H1 (cell line): ENCODE measurements around the gene NUP210. TPM values are rescaled to one million over a fixed set of nuclear protein-coding genes. Genes with fewer than 3 reads are reported as not detected.

ENCODE experiments used
- CTCF ChIA-PET: fragments of 300-600 bp; sonication (Branson Sonifier 250); formaldehyde crosslinking; loops from one replicate; lab custom pipeline; 2021; ENCODE audit not compliant: partially characterized antibody; lab: Charles Lee
- POLR2A ChIA-PET: fragments of 300-600 bp; sonication (Branson Sonifier 250); formaldehyde crosslinking; loops from one replicate; lab custom pipeline; 2021; ENCODE audit warnings: inconsistent platforms; ENCODE audit not compliant: partially characterized antibody; lab: Charles Lee
- DNase-seq, 2 experiments: peaks; one replicate each; pipeline versions ENCODE4 v3.0.0 to v3.0.0-alpha.2; 2010 to 2022; ENCODE audit warnings: low spot score in 2 of 2, low read depth in 1 of 2, mixed read lengths in 1 of 2
- FAIRE-seq: peaks from 2 replicates; lab custom pipeline; 2011; peaks lifted over from hg19 to GRCh38; lab: Jason Lieb, UNC
- H2AFZ ChIP-seq: 2 replicates; pipeline ENCODE4 v1.8.1; 2012; ENCODE audit warnings: low read length, inconsistent platforms
- H2AK5ac ChIP-seq: 2 replicates; pipeline ENCODE4 v1.6.1; 2013; ENCODE audit warnings: low read depth, low read length
- H2BK120ac ChIP-seq: replicated peaks from 2 replicates; pipeline ENCODE3; 2013; ENCODE audit warnings: low read depth, low read length, inconsistent platforms
- H2BK12ac ChIP-seq: 2 replicates; pipeline ENCODE4 v1.6.1; 2013; ENCODE audit warnings: low read depth, low read length
- H2BK15ac ChIP-seq: 2 replicates; pipeline ENCODE4 v1.6.1; 2013; ENCODE audit warnings: low read length
- H2BK20ac ChIP-seq: 2 replicates; pipeline ENCODE4 v1.6.1; 2013; ENCODE audit warnings: low read length
- H2BK5ac ChIP-seq: 2 replicates; pipeline ENCODE4 v1.6.1; 2013; ENCODE audit warnings: low read depth, low read length
- H3K14ac ChIP-seq: 2 replicates; pipeline ENCODE4 v1.6.1; 2013; ENCODE audit warnings: inconsistent platforms; ENCODE audit not compliant: insufficient read length
- H3K18ac ChIP-seq: 2 replicates; pipeline ENCODE4 v1.6.1; 2013; ENCODE audit warnings: low read length; ENCODE audit errors: extremely low read depth
- H3K23ac ChIP-seq: 2 replicates; pipeline ENCODE4 v1.6.1; 2013; ENCODE audit warnings: inconsistent platforms; ENCODE audit not compliant: insufficient read length
- H3K23me2 ChIP-seq: 2 replicates; pipeline ENCODE4 v1.6.1; 2013; ENCODE audit warnings: low read depth, low read length
- H3K27ac ChIP-seq: 2 replicates; pipeline ENCODE4 v1.6.1; 2011; ENCODE audit warnings: low read depth, low read length, inconsistent platforms
- H3K27me3 ChIP-seq, 4 experiments: replicated peaks in 1 of 4; 1 replicate in 1 of 4; 2 replicates in 3 of 4; pipeline versions ENCODE4 v1.6.1 to v1.8.1; 2011 to 2013; ENCODE audit warnings: low read length in 3 of 4, mild to moderate bottlenecking in 3 of 4, inconsistent platforms in 2 of 4, mixed read lengths in 2 of 4, moderate library complexity in 1 of 4; ENCODE audit not compliant: control insufficient read depth in 3 of 4, insufficient read depth in 3 of 4; ENCODE audit errors: extremely low read depth in 1 of 4
- H3K36me3 ChIP-seq, 4 experiments: 2 replicates each; pipeline versions ENCODE4 v1.6.1 to v1.8.1; 2011 to 2013; ENCODE audit warnings: mild to moderate bottlenecking in 4 of 4, low read length in 3 of 4, moderate library complexity in 2 of 4, control low read depth in 1 of 4, inconsistent platforms in 1 of 4; ENCODE audit not compliant: insufficient read depth in 4 of 4, control insufficient read depth in 2 of 4
- H3K4ac ChIP-seq: replicated peaks from 2 replicates; pipeline ENCODE3; 2013; ENCODE audit warnings: low read length, low read depth, mixed read lengths, inconsistent platforms; ENCODE audit not compliant: insufficient read length
- H3K4me1 ChIP-seq, 4 experiments: replicated peaks in 1 of 4; 1 replicate in 1 of 4; 2 replicates in 3 of 4; pipeline versions ENCODE4 v1.6.1 to v1.8.1; 2011 to 2013; ENCODE audit warnings: low read length in 3 of 4, inconsistent platforms in 2 of 4, mixed read lengths in 1 of 4; ENCODE audit not compliant: insufficient read depth in 4 of 4, control insufficient read depth in 3 of 4
- H3K4me2 ChIP-seq, 2 experiments: 2 replicates each; pipeline versions ENCODE4 v1.6.1 to v1.8.1; 2011 to 2013; ENCODE audit warnings: low read depth in 2 of 2, low read length in 2 of 2, control low read depth in 1 of 2, inconsistent platforms in 1 of 2, mild to moderate bottlenecking in 1 of 2; ENCODE audit not compliant: insufficient read depth in 1 of 2
- H3K4me3 ChIP-seq, 4 experiments: fragments of 200-600, 300-600 bp in 1 of 4; sonication (generic), shearing (Covaris generic), sonication (Bioruptor Twin) in 1 of 4; 2 replicates each; pipeline versions ENCODE4 v1.5.1 to v1.8.1; 2011 to 2016; ENCODE audit warnings: low read length in 4 of 4, low read depth in 3 of 4, control low read depth in 2 of 4, inconsistent platforms in 2 of 4, mild to moderate bottlenecking in 2 of 4, mixed read lengths in 1 of 4, moderate library complexity in 1 of 4; ENCODE audit not compliant: insufficient read depth in 2 of 4; ENCODE audit errors: extremely low read depth in 1 of 4
- H3K56ac ChIP-seq: replicated peaks from 2 replicates; pipeline ENCODE3; 2013; ENCODE audit warnings: low read depth, mild to moderate bottlenecking, mixed read lengths, low read length, inconsistent platforms; ENCODE audit not compliant: insufficient read length
- H3K79me1 ChIP-seq: 2 replicates; pipeline ENCODE4 v1.6.1; 2013; ENCODE audit warnings: low read depth, low read length, control low read depth
- H3K79me2 ChIP-seq, 2 experiments: 2 replicates each; pipeline versions ENCODE4 v1.6.1 to v1.8.1; 2012 to 2013; ENCODE audit warnings: low read length in 2 of 2, mild to moderate bottlenecking in 2 of 2, inconsistent platforms in 1 of 2; ENCODE audit not compliant: insufficient read depth in 2 of 2, control insufficient read depth in 1 of 2
- H3K9ac ChIP-seq, 4 experiments: replicated peaks in 1 of 4; 1 replicate in 1 of 4; 2 replicates in 3 of 4; pipeline versions ENCODE4 v1.6.1 to v1.8.1; 2011 to 2013; ENCODE audit warnings: low read depth in 3 of 4, low read length in 3 of 4, control low read depth in 2 of 4, mild to moderate bottlenecking in 2 of 4, moderate library complexity in 2 of 4, inconsistent platforms in 1 of 4; ENCODE audit errors: extremely low read depth in 1 of 4
- H3K9me3 ChIP-seq, 2 experiments: 2 replicates each; pipeline versions ENCODE4 v1.6.1 to v1.8.1; 2012 to 2013; ENCODE audit warnings: mild to moderate bottlenecking in 2 of 2, moderate library complexity in 2 of 2, control low read depth in 1 of 2, inconsistent platforms in 1 of 2, low read depth in 1 of 2, low read length in 1 of 2, mixed read lengths in 1 of 2; ENCODE audit not compliant: insufficient read depth in 2 of 2
- H4K20me1 ChIP-seq, 2 experiments: replicated peaks in 1 of 2; 2 replicates each; pipeline versions ENCODE3 to v1.8.1; 2011 to 2013; ENCODE audit warnings: inconsistent platforms in 2 of 2, low read length in 2 of 2, mild to moderate bottlenecking in 1 of 2; ENCODE audit not compliant: insufficient read depth in 2 of 2, control insufficient read depth in 1 of 2
- H4K5ac ChIP-seq: 2 replicates; pipeline ENCODE4 v1.6.1; 2013; ENCODE audit warnings: low read length, low read depth, mixed read lengths, inconsistent platforms; ENCODE audit not compliant: insufficient read length
- H4K8ac ChIP-seq: 2 replicates; pipeline ENCODE4 v1.8.0; 2013; ENCODE audit warnings: mild to moderate bottlenecking, moderate library complexity, low read length, inconsistent platforms; ENCODE audit not compliant: insufficient read depth; ENCODE audit errors: extremely low read depth
- H4K91ac ChIP-seq: replicated peaks from 2 replicates; pipeline ENCODE3; 2013; ENCODE audit warnings: low read length, mixed read lengths, inconsistent platforms; ENCODE audit not compliant: insufficient read length
- CHD1 ChIP-seq: IDR thresholded peaks from 2 replicates; pipeline ENCODE4 v1.6.1; 2012; ENCODE audit warnings: low read depth, low read length, improper control_type of control experiment
- GABPA ChIP-seq: IDR thresholded peaks from 2 replicates; pipeline ENCODE4 v1.6.1; 2011; ENCODE audit warnings: mild to moderate bottlenecking, low read length, moderate library complexity, borderline replicate concordance; ENCODE audit not compliant: insufficient read depth
- HDAC2 ChIP-seq, 2 experiments: fragments of 300-600 bp in 1 of 2; sonication (generic) in 1 of 2; IDR thresholded peaks; 2 replicates each; pipeline ENCODE4 v1.6.1; 2011 to 2012; ENCODE audit warnings: low read depth in 2 of 2, low read length in 2 of 2, mild to moderate bottlenecking in 2 of 2, moderate library complexity in 2 of 2, borderline replicate concordance in 1 of 2, inconsistent platforms in 1 of 2
- JUND ChIP-seq: IDR thresholded peaks from 2 replicates; pipeline ENCODE4 v1.6.1; 2011; ENCODE audit warnings: mild to moderate bottlenecking, improper control_type of control experiment, low read length
- KDM1A ChIP-seq: fragments of 200-600, 300-600 bp; sonication (generic); IDR thresholded peaks from 2 replicates; pipeline ENCODE4 v1.7.1; 2016; ENCODE audit warnings: mild to moderate bottlenecking, low read length, borderline replicate concordance
- KDM4A ChIP-seq: IDR thresholded peaks from one replicate; pipeline ENCODE4 v1.7.1; 2012; ENCODE audit warnings: low read depth, mild to moderate bottlenecking, moderate library complexity, low read length, inconsistent platforms; ENCODE audit not compliant: severe bottlenecking
- POU5F1 ChIP-seq: IDR thresholded peaks from 2 replicates; pipeline ENCODE4 v1.6.1; 2011; ENCODE audit warnings: low read depth, mild to moderate bottlenecking, low read length, moderate library complexity
- RFX5 ChIP-seq: IDR thresholded peaks from 2 replicates; pipeline ENCODE4 v1.6.1; 2011; ENCODE audit warnings: low read depth, low read length, improper control_type of control experiment, borderline replicate concordance
- SIN3A ChIP-seq, 2 experiments: IDR thresholded peaks in 1 of 2; conservative IDR thresholded peaks in 1 of 2; 2 replicates each; pipeline ENCODE4 v1.6.1; 2011 to 2012; ENCODE audit warnings: low read length in 2 of 2, improper control_type of control experiment in 1 of 2, low read depth in 1 of 2, mild to moderate bottlenecking in 1 of 2
- SUZ12 ChIP-seq: fragments of 200-600 bp; sonication (generic); IDR thresholded peaks from 2 replicates; pipeline ENCODE4 v1.6.1; 2012; ENCODE audit warnings: mild to moderate bottlenecking, inconsistent platforms, low read length, moderate library complexity, mixed read lengths
- TEAD4 ChIP-seq: IDR thresholded peaks from 2 replicates; pipeline ENCODE4 v1.6.1; 2012; ENCODE audit warnings: low read depth, low read length, inconsistent platforms, mixed read lengths
- YY1 ChIP-seq: IDR thresholded peaks from 2 replicates; pipeline ENCODE4 v1.6.1; 2011; ENCODE audit warnings: low read depth, mild to moderate bottlenecking, low read length
- ZNF274 ChIP-seq: IDR thresholded peaks from 2 replicates; pipeline ENCODE4 v1.7.0; 2012; ENCODE audit warnings: low read length, borderline replicate concordance; ENCODE audit errors: extremely low read depth
- WGBS, 2 experiments: shearing (Covaris generic) in 1 of 2; methylation state at CpG; one replicate each; pipeline versions ENCODE4 v1.1.6 to v1.1.7; 2013 to 2015; ENCODE audit warnings: low lambda C conversion rate in 2 of 2, mixed read lengths in 2 of 2, inconsistent platforms in 1 of 2, low coverage in 1 of 2, missing lambda C conversion rate in 1 of 2; ENCODE audit not compliant: insufficient replicate concordance in 2 of 2, insufficient coverage in 1 of 2, insufficient read length in 1 of 2; ENCODE audit errors: extremely low coverage in 1 of 2, missing lambda C conversion rate in 1 of 2; 5-methylcytosine and 5-hydroxymethylcytosine counted together
- polyA plus RNA-seq, 7 experiments: library from polyadenylated mRNA; depleted of rRNA in 3 of 7; stranded (reverse) in 5 of 7; unstranded in 2 of 7; fragments of >200 nt in 5 of 7; fragments of 200-250 nt in 2 of 7; gene quantifications; 1 replicate in 5 of 7; 2 replicates in 1 of 7; 4 replicates in 1 of 7; pipeline versions ENCODE4 v1.2.1 to v1.2.3, GENCODE V29; 2011 to 2013; ENCODE audit warnings: missing spikeins in 2 of 7, mixed read lengths in 2 of 7
- total RNA-seq: library from RNA; stranded (reverse); fragmentation: NEBNext Ultra II Directional; extraction: Animal tissue kit (Norgen Biotek cat#: 25700); gene quantifications from 2 replicates; pipeline ENCODE4 v1.2.1, GENCODE V29; 2021

Gene NUP210
- total and polyA plus RNA-seq, 2 of the 8 experiments (the other 6 are each of a cell fraction or from before 2014, with no cell fraction given) = 51.0 to 53.7 TPM

GRCh38 chr3:13324835-13325501 is 95.2 kb downstream of the NUP210 start:
- Histone ChIP-seq H2BK12ac (no peak overlapping the region), H3K4me2 (no peak overlapping the region), H3K36me3 (peaks cover 3 to 41% (median 34%) of the 10 kb centered on the region in 4 experiments; a peak in 7 of 8 replicates), H4K91ac (no peak overlapping the region), H2BK20ac (no peak overlapping the region), H3K23ac (no peak overlapping the region), H3K79me2 (no peaks in the 10 kb centered on the region), H3K4ac (no peak overlapping the region), H2AFZ (no peak overlapping the region), H2BK5ac (no peak overlapping the region; the same call in 1 of the 2 replicates), H3K9ac (no peak overlapping the region), H2BK15ac (no peak overlapping the region), H3K9me3 (no peaks in the 10 kb centered on the region), H3K4me3 (no peak overlapping the region), H3K56ac (no peak overlapping the region), H3K4me1 (no peaks in the 10 kb centered on the region), H2AK5ac (no peak overlapping the region), H3K27ac (no peak overlapping the region), H4K5ac (no peak overlapping the region), H3K18ac (no peak overlapping the region), H3K14ac (no peak overlapping the region), H3K79me1 (no peaks in the 10 kb centered on the region), H2BK120ac (no peak overlapping the region), H3K23me2 (no peaks in the 10 kb centered on the region), H3K27me3 (no peaks in the 10 kb centered on the region), H4K20me1 (peaks cover 3% of the 10 kb centered on the region in 2 experiments), H4K8ac (no peak overlapping the region)
- ChIA-PET CTCF (interaction anchor here (0.9 to 4.4 kb wide), 11 partner anchors 14 to 233 kb away, joined by 3 to 20 read pairs (median 4); no protein-coding TSS in a partner anchor), POLR2A (interaction anchor here (0.9 to 2.5 kb wide), 3 partner anchors 12 to 47 kb away, joined by 3 to 6 read pairs (median 4); no protein-coding TSS in a partner anchor)
- FAIRE-seq = no peak
- 94% methylated on average over 11 of the region's 11 CpGs; no CpG with 5 or more reads in 1 of the 2 experiments for WGBS, 2 experiments
- DNase-seq = no peak
- TF ChIP-seq YY1 = no peak
- no peak for TF ChIP-seq JUND
- TF ChIP-seq KDM4A = no peak
- TF ChIP-seq TEAD4 = no peak
- no peak for TF ChIP-seq SUZ12
- TF ChIP-seq CHD1 = no peak
- TF ChIP-seq POU5F1 = no peak
- TF ChIP-seq SIN3A (conservative IDR thresholded peaks at IDR 0.05 in 1 of 2, IDR thresholded peaks at IDR 0.05 in 1 of 2; ENCODE audit: low read depth in 1 of 2, low read length in 2 of 2) = no peak
- no peak for TF ChIP-seq HDAC2 (IDR thresholded peaks at IDR 0.05; ENCODE audit: borderline replicate concordance in 1 of 2, low read depth in 2 of 2, low read length in 2 of 2)
- TF ChIP-seq RFX5 = no peak
- no peak for TF ChIP-seq KDM1A
- TF ChIP-seq GABPA = no peak
- no peak for TF ChIP-seq ZNF274
